Hepatocyte (in vitro differentiated cells): ENCODE measurements around the gene DZIP1L.

Experiments used
- CTCF ChIP-seq: fragments of 200-600 bp; sonication (generic); IDR thresholded peaks from 2 replicates; pipeline ENCODE4 v1.5.1; 2016; ENCODE audit warnings: antibody characterized with exemption, mild to moderate bottlenecking; ENCODE audit not compliant: poor library complexity
- EZH2 ChIP-seq: fragments of 200-600 bp; sonication (generic); IDR thresholded peaks from 2 replicates; pipeline ENCODE4 v1.6.1; 2016; ENCODE audit warnings: antibody characterized with exemption, mild to moderate bottlenecking, borderline replicate concordance
- EZH2phosphoT487 ChIP-seq: fragments of 200-600 bp; sonication (generic); IDR thresholded peaks from one replicate; pipeline ENCODE4 v1.6.1; 2018; ENCODE audit warnings: antibody characterized with exemption, mild to moderate bottlenecking, low read depth, moderate library complexity; ENCODE audit not compliant: unreplicated experiment, severe bottlenecking

GRCh38 chr3:138148503-138148902, 33.1 kb upstream of the DZIP1L start:
- no peak for TF ChIP-seq EZH2phosphoT487
- no peak for TF ChIP-seq CTCF
- no peak for TF ChIP-seq EZH2
